Activated T-helper 17 cell treated with anti-CD3 and anti-CD28 coated beads, Interleukin-2, amount 50 U/mL, for 72 hours (primary cell): ENCODE data around the gene CSNK2A3. TPM values are rescaled to one million over a fixed set of nuclear protein-coding genes. Genes with fewer than 3 reads are reported as not detected.

ENCODE experiments used
- ATAC-seq: fragments of 150-1000 bp; cut with Tn5 transposase; replicated peaks from 2 replicates; pipeline ENCODE4 v1.10.0; 2021; ENCODE audit warnings: mild to moderate bottlenecking, moderate library complexity
- H3K27ac Mint-ChIP-seq: one replicate; pipeline ENCODE4 v1.8.0; 2022; ENCODE audit warnings: mixed read lengths
- H3K27me3 Mint-ChIP-seq: one replicate; pipeline ENCODE4 v1.8.0; 2022; ENCODE audit warnings: mixed read lengths
- H3K36me3 Mint-ChIP-seq: one replicate; pipeline ENCODE4 v1.8.0; 2022; ENCODE audit warnings: low read depth, mild to moderate bottlenecking, mixed read lengths
- H3K4me1 Mint-ChIP-seq: one replicate; pipeline ENCODE4 v1.8.0; 2022; ENCODE audit warnings: mixed read lengths
- H3K4me3 Mint-ChIP-seq: one replicate; pipeline ENCODE4 v1.8.0; 2022; ENCODE audit warnings: mild to moderate bottlenecking, mixed read lengths
- H3K9me3 Mint-ChIP-seq: one replicate; pipeline ENCODE4 v1.8.0; 2022; ENCODE audit warnings: mixed read lengths
- total RNA-seq, 2 donors: library from RNA; stranded (reverse); gene quantifications; one replicate each; pipeline ENCODE4 v1.2.3, GENCODE V29; 2022

Gene CSNK2A3
- total RNA-seq, 2 donors from 2014 or later, result 0.85 to 1.7 TPM

- peaks cover 10% of the 10 kb centered on the region for H3K9me3 Mint-ChIP-seq
- H3K4me3 Mint-ChIP-seq, result no peak overlapping the region
- H3K4me1 Mint-ChIP-seq, result no peaks in the 10 kb centered on the region
- peaks cover 4% of the 10 kb centered on the region for H3K27me3 Mint-ChIP-seq
- no peak overlapping the region for H3K27ac Mint-ChIP-seq
- ATAC-seq, result no peak
- H3K36me3 Mint-ChIP-seq, result no peaks in the 10 kb centered on the region
These were observed 44.8 kb downstream of the CSNK2A3 start for GRCh38 chr11:11308249-11308648.

GRCh38 chr11:11306855-11307254 lies 46.2 kb downstream of the CSNK2A3 start:
- H3K4me3 Mint-ChIP-seq, result no peak overlapping the region
- H3K27me3 Mint-ChIP-seq, result peaks cover 4% of the 10 kb centered on the region
- no peak overlapping the region for H3K27ac Mint-ChIP-seq
- H3K4me1 Mint-ChIP-seq, result no peaks in the 10 kb centered on the region
- no peaks in the 10 kb centered on the region for H3K36me3 Mint-ChIP-seq
- no peak for ATAC-seq
- peaks cover 10% of the 10 kb centered on the region for H3K9me3 Mint-ChIP-seq

GRCh38 chr11:11304550-11304949 lies 48.5 kb downstream of the CSNK2A3 start:
- Mint-ChIP-seq H3K27me3 (peaks cover 17% of the 10 kb centered on the region), H3K4me3 (no peak overlapping the region), H3K9me3 (peaks cover 7% of the 10 kb centered on the region), H3K4me1 (no peaks in the 10 kb centered on the region), H3K36me3 (no peaks in the 10 kb centered on the region), H3K27ac (no peak overlapping the region)
- no peak for ATAC-seq

- Mint-ChIP-seq H3K36me3 (no peaks in the 10 kb centered on the region), H3K4me3 (no peak overlapping the region), H3K27me3 (peaks cover 12% of the 10 kb centered on the region), H3K9me3 (no peaks in the 10 kb centered on the region), H3K27ac (no peak overlapping the region), H3K4me1 (no peaks in the 10 kb centered on the region)
- no peak for ATAC-seq
These were observed 50.5 kb downstream of the CSNK2A3 start for GRCh38 chr11:11302565-11302964.
